Tibial nerve (tissue), 4 donors: ENCODE data around the gene IL1RN.

Experiments used
- EP300 ChIP-seq, 2 donors: sonication (generic); formaldehyde crosslinking; IDR thresholded peaks; one replicate each; pipeline ENCODE4 v1.6.1; 2017; ENCODE audit warnings: antibody characterized with exemption in 2 of 2, mild to moderate bottlenecking in 1 of 2
- POLR2A ChIP-seq, 2 donors: fragments of 450-650 bp; IDR thresholded peaks; one replicate each; pipeline ENCODE4 v1.6.1; 2017; ENCODE audit warnings: antibody characterized with exemption in 2 of 2, mild to moderate bottlenecking in 2 of 2, moderate library complexity in 2 of 2
- TF ChIP-seq, protein P1 (sequence below), 5 experiments: fragments of 200-600 bp in 3 of 5; fragments of 450-650 bp in 2 of 5; sonication (generic) in 3 of 5; IDR thresholded peaks; one replicate each; pipeline ENCODE4 v1.5.1; 2016 to 2019; ENCODE audit warnings: antibody characterized with exemption in 5 of 5, mild to moderate bottlenecking in 3 of 5, moderate library complexity in 2 of 5

DNA sequence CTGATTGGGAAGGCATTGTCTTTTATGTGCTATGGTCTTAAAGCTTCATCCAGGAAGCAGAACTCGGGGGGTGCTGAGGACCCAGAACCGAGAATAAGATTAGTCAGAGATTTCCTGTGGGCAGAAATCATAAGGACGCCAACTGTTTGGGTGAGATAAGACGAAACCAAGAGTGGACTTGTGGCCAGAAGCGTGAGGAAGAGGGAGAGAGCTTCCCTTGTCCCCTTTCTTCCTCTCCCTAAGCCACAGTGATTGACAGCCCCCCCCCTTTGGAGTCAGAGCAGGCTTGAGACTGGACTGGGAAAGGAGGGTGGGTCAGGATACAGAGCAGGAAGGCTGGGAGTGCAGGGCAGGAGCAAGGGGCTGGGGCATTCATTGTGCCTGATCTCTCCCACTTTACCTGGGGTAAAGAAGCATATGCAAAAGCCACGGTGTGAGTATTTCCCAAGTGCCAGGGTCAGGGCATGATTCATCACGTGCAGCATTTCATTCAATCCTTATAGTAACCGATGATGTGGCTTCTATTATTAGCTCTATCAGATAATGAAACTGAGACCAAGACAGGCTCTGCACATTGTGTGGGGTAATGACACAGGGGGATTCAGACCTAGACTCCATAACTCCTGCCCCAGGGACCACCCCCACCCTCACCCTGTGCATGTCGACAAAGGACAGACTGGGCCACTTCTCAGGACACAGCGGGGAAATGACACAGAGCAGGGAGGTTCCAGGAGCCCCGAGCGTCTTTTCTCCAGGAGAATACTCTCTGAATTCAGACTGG lies 3.0 kb upstream of the IL1RN start:
- TF ChIP-seq, protein P1, sequence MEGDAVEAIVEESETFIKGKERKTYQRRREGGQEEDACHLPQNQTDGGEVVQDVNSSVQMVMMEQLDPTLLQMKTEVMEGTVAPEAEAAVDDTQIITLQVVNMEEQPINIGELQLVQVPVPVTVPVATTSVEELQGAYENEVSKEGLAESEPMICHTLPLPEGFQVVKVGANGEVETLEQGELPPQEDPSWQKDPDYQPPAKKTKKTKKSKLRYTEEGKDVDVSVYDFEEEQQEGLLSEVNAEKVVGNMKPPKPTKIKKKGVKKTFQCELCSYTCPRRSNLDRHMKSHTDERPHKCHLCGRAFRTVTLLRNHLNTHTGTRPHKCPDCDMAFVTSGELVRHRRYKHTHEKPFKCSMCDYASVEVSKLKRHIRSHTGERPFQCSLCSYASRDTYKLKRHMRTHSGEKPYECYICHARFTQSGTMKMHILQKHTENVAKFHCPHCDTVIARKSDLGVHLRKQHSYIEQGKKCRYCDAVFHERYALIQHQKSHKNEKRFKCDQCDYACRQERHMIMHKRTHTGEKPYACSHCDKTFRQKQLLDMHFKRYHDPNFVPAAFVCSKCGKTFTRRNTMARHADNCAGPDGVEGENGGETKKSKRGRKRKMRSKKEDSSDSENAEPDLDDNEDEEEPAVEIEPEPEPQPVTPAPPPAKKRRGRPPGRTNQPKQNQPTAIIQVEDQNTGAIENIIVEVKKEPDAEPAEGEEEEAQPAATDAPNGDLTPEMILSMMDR (IDR thresholded peaks at IDR 0.05), result no peak
- TF ChIP-seq POLR2A (IDR thresholded peaks at IDR 0.05) (no peak), EP300 (IDR thresholded peaks at IDR 0.05) (no peak)
